Stimulated activated CD4-positive, alpha-beta T cell treated with anti-CD3 and anti-CD28 coated beads, Interleukin-12 subunit alpha, Interleukin-12 subunit beta, amount 100 ng/mL, for 4 hours (primary cell): ENCODE data around the gene XRCC6.
"Not testable (repeated sequence)": the region's sequence is repeated elsewhere in the genome, so short reads cannot be mapped to it uniquely, and the experiment has no call there.

Source experiments
- DNase-seq: peaks from one replicate; pipeline ENCODE4 v3.0.0-alpha.2; 2020

XRCC6 gene

DNA sequence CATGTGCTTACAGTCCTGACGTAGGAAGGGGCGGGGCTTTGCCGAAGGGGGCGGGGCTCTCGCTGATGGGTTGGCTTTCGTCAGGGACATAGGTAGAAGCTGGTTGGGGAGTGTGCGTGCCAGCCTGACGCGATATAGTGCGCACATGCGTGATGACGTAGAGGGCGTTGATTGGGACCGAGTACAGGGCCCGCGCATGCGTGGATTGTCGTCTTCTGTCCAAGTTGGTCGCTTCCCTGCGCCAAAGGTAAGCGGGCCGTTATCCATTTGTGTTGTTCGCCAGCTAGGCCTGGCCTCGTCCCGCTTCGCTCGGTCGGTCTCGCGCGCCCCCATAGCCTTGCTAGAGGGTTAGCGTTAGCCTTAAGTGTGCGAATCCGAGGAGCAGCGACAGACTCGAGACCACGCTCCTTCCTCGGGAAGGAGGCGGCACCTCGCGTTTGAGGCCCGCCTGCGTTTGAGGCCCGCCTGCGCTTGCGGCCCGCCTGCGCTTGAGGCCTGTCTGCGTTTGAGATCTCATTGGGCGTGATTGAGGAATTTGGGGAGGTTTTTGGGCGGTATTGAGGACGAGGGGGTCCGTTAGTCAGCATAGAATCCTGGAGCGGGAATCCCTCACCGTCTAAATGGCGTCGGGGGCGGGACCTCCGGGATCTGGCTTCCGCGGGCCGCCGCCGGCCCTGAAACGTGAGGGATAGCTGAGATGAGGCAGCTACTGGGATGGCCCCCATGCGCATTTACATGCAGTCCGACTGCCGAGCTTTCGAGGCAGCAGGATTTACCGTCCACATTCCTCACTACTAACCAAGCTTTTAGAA is at the start of gene XRCC6:
TSS of gene XRCC6 (plus strand) at position 197 of the 812 bp plus-strand sequence. CDS start 710 bp downstream, outside the sequence.
- DNase-seq = peak; percentile 100

DNA sequence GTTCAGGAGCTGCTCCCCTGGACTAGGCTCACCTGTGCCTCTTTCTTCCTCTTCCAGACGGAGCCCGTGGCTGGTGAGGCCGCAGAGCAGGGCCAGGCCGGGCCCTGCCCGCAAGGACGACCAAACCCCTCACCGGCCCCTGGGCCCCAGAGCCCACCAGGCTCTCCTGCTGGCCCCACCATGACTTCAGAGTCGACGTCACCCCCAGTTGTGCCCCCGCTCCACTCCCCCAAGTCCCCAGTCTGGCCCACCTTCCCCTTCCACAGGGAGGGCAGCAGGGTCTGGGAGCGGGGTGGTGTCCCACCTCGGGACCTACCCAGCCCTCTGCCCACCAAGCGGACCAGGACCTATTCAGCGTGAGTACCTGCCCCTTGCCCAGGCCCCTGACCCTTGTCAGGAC is 49.3 kb upstream of the XRCC6 start:
- no peak for DNase-seq

DNA sequence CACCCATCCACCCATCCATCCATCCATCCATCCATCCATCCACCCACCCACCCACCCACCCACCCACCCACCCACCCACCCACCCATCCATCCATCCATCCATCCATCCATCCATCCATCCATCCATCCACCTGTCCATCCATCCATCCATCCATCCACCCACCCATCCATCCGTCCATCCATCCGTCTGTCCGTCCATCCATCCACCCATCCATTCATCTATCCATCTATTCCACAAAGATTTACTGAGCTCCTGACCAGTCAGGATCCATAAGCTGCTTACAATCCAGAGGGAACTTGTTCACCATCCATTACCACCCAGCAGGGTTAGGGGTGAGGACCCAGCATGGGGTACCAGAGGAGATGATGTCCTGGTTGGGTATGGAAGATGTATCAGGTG is 48.8 kb upstream of the XRCC6 start:
- DNase-seq = not testable (repeated sequence)

DNA sequence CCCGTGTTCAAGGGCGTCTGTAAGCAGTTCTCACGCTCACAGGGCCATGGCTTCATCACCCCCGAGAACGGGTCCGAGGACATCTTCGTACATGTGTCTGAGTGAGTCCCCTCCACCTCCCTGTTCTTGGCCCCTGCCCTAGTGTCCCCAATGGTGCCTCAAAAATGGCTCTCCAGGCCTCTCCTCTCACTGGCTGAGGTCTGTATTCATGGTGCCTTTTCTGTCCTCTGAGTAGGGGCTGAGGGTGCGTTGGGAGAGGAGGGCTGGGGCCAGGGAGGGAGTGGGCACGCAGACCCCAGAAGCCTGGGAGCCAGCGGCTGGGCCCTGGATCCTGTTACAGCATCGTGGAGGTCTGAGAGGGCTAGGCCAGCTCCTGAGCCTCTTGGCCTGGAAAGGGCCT is 47.4 kb upstream of the XRCC6 start:
- DNase-seq = no peak

DNA sequence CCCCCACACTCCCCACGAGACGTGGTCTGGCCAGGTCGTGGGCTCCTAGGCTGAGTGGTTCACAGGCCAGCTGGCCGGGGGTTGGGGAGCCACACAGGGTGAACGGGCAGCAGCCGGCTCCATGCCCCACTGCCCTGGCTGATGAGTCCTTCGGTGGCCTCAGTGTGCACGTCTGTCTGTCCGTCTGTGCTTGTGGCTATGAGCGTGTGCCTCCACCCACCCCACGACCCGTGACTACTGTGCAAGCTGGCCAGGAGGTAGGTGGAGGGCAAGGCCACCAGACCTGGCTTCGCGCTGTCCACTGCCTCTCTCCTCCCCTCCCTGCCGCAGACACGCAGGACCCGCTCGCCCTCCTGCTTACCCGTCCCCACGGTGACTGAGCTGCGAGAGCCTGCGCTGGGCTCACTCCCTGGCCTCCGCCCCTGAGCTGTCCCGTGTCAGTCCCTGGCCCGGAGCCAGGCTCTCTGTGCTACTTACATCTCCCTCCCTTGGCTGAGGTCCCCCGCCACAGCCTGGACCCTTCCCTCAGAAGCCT is 46.2 kb upstream of the XRCC6 start:
- no peak for DNase-seq

DNA sequence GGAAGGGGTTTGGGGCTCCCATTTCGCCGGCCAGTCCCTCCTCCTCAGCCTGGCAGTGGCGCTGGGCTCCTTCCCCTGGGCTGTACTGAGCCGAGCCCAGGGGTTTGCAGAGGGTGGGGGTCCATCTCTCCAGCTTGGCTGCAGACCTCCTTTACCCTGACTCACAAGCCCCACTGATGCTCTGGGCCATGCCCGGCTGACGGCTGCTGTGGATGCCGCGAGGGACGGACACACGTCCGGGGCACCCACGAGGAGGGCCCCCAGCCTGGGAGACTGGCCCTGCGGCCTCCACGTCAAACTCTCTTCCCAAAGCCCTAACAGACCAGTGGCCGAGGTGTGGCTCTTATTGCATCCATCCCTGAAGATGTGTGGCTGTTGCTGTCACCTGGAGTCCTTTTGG is 45.6 kb upstream of the XRCC6 start:
- DNase-seq = no peak

DNA sequence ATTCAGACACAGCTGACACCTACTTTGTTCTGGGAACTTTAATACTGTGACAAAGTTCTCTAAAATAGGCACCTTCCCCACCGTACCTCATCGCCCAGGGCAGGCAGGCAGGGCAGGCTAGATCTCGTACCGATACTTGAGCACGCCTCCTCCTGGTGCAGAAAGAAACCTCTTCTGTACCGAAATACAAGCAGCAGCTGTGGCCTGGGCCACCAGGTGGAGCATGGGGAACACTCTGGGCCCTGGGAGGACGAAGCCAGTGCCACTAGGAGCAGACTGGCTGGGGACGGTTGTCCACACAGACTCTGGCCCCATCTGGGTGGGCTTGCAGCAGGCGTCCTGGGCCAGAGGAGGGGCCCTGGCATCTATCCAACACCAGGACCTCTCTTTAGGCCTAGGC is 44.2 kb upstream of the XRCC6 start:
- no peak for DNase-seq

DNA sequence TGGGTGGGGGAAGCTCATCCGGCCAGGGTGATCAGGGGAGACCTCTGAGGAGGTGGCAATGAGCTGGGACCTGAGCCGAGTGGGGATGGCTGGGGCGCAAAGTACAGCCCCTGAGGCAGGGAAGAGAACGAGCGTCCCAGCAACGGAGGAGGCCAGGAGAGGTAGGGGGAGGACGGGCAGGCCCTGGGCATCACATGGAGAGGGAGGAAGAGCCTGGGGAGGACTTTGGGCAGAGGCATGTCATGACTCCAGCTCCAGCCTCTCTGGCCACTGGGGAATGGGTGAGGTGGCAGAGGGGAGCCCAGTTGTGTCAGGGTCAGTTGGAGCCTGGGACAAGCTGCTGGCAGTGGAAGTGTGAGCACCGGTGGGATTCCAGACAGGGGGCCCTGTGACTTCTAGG is 43.0 kb upstream of the XRCC6 start:
- DNase-seq = no peak

DNA sequence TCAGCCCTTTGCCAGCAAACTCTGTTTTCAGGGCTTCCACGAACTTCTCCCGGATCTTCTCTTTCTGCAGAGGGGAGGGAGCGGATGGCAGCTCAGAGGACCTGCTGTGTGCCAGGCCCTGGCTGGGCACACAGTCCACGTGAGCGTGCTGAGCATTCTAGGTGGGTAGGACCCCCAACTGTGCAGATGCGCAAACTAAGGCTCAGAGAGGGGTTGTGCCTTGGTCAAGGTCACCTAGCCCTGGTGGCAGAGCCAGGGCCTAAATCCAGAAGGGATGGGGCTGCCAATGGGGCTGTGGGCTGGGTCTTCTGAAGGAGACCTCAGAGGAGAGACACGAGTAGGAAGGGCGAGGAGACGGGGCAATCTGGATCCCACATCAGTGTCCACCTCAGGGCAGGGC is 42.3 kb upstream of the XRCC6 start:
- DNase-seq = no peak

DNA sequence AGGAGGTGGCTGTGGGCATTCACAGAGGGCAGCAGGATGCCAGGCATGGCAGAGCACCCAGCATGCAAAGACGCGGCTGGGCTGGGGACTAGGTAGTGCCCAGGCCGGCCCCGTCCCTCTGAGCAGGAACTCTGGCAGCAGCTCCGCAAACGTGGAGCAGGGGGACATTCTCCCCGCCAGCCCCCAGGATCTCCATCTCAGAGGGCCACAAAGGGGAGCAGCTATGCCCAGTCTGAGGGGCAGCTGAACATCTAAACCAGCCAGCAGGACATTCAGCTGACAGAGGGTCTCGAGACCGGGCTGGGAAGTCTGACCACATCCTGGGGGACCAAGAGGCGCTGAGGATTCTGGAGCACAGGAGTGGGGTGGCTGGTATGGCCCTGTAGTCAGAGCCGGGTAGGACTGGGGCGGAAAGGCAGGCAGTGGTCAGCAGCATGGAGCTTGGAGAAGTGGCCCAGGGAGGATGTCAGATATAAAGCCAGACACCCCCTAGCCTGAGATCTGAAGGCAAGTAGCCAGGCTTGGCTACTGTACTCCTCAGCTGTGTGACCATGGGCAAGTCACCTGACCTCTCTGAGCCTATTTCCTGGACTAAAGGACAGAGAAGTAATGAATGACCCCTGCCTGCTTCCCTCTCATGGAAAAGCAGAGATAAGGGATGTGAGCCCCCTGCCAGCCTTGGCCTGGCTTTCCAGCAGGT is 41.6 kb upstream of the XRCC6 start:
- no peak for DNase-seq

DNA sequence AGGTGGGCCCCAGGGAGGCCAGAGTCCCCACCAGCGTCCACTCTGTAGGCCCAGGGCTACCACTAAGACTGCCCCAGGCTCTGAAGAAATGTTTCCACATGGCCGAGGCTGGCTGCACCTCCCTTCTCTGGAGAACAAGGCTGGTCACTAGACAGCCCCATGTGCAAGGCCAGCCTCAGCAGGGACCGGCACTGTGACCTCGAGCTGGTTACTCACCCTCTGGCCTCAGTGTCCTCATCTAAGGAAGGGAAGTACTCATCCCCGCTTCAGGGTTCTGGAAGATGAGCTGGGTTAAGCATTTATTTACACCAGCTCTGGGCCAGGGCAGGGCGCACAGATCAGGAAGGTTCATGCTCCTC is 41.1 kb upstream of the XRCC6 start:
- no peak for DNase-seq

DNA sequence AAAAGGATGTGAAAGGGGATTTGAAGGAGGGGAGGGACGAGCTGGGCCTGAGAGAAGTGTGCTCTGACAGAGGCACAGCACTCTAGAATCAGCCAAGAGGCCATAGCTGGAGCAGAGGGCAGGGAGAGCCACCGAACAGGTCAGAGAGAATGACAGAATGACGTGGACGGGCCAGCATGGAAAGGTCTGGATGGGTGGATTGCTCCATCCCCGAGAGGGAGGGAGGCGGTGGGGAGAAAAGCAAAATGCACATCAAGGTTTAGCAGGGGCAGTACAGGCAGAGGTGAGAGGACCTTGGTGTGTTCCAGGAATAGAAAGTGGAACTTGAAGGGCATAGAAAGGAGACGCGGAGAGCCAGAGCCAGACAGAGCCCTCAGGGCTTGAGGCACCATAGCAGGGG is 38.4 kb upstream of the XRCC6 start:
- DNase-seq = no peak

DNA sequence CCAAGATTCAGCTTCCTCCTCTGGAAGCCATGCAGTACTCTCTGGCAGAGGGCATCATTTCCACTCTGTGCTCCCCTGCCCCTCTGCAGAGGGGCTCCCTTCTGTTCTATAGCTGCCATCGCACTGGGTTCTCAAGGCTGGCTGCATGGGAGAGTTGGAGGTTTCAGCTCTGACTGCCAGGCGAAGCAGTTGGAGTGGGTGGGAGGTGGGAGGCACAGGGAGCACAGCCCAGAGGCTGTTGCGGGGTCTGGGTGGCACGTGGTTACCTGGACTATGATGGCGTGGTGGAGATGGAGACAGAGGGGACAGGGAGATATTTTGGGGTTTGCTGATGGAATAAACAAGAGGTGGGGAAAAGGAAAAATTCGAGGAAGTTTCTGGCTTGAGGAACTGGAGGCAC is 36.2 kb upstream of the XRCC6 start:
- no peak for DNase-seq

DNA sequence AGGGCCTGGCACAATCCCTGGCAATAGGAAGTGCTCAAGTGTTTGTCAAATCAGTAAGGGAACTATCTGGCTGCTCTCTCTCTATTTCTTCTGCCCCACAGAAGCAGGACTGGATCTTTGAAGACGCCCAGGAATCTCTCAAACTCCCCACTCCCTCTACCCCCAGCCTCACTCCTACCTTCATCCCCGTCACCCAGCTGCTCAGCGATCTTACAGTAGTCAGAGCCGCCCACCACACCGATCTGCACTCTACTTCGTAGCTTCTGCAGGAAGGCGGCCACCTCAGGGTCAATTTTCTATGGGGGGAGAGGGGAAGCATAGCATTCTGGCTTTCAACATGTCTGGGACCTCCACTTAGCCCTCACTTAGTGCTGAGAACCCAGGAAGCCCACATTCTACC is 35.2 kb upstream of the XRCC6 start:
- no peak for DNase-seq

DNA sequence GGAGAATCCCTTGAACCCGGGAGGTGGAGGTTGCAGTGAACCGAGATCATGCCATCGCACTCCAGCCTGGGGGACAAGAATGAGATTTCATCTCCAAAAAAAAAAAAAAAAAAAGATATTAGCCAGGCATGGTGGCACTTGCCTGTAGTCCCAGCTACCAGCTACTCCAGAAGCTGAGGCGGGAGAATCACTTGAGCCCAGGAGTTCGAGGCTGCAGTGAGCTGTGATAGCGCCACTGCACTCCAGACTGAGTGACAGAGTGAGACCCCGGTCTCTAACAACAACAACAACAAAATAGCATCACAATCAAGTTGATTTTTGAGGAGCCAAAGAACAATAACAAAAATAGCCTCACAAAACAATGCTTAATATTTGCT is 33.8 kb upstream of the XRCC6 start:
- DNase-seq = no peak

DNA sequence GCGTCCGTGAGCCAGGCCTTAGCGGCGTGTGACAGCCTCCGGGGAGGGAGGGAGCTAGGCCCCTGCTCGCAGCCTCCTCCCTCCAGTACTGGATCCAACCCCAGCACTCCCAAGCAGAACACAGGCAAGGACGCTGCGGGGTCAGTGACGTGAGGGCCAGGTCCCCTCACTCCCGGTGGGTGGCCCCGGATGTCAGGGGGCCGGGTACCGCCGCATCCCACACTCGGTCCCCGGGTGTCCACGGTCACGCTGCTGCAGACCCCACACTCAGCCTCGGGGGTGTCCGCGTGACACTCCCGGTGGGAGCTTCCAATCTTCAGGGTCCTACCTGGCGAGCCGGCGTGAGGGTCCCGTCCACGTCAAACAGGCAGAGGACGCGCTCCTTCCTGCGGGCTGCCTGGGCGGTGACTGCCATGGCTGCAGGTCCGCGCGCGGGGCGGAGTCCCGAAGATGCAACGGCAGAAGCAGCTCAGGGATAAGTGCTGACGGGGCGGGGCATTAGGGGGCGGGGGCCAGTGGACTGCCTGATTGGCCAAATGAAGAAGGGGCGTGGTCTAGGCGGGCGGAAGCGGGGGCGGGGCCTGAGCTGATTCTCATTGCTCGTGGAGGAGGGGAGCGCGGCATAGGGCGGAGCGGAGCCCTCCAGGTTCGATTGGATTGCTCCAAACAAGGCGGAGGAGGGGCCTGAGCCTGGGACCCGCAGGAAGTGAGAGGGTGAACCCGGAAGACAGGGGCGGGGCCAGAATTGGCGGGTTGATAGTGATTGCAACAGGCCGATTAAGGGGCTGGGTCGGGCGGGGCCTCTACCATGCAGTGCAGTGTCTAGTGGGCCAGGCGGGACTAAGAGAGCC is 31.5 kb upstream of the XRCC6 start, which contains the start of gene PMM1:
TSS of gene PMM1 (minus strand) at position 450 of the 851 bp plus-strand sequence. CDS start at position 415, 35 bp downstream.
- DNase-seq = peak; percentile 100

DNA sequence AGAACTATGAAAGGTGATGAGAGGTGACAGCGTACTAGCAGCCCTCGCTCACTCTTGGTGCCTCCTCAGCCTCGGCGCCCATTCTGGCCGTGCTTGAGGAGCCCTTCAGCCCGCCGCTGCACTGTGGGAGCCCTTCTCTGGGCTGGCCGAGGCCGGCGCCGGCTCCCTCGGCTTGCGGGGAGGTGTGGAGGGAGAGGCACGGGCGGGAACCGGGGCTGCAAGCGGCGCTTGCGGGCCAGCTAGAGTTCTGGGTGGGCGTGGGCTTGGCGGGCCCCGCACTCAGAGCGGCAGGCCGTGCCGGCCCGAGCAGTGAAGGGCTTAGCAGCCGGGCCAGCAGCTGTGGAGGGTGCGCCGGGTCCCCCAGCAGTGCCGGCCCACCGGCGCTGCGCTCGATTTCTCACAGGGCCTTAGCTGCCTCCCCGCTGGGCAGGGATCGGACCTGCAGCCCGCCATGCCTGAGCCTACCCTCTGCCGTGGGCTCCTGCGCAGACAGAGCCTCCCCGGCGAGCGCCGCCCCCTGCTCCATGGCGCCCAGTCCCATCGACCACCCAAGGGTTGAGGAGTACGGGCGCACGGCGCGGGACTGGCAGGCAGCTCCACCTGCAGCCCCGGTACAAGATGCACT is 27.6 kb upstream of the XRCC6 start:
- not testable (repeated sequence) for DNase-seq

DNA sequence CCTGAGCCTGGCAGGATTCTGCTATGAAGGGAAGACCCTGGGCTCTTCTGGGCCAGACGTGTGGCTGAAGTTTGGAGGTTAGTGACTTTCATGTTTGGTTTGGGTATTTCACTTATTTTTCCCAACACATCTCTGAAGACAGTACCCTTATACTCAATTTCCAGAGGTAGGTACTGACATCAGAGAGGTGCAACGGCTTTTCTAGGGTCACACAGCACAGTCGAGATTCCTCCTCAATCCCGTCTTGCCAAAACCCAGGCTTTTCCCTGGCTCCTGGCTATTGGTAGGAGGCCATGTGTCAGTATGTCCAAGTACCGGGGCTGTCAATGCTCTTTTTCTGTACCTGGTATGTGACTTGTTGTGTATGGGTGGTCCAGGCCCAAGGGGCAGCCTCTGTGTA is 25.4 kb upstream of the XRCC6 start:
- no peak for DNase-seq

DNA sequence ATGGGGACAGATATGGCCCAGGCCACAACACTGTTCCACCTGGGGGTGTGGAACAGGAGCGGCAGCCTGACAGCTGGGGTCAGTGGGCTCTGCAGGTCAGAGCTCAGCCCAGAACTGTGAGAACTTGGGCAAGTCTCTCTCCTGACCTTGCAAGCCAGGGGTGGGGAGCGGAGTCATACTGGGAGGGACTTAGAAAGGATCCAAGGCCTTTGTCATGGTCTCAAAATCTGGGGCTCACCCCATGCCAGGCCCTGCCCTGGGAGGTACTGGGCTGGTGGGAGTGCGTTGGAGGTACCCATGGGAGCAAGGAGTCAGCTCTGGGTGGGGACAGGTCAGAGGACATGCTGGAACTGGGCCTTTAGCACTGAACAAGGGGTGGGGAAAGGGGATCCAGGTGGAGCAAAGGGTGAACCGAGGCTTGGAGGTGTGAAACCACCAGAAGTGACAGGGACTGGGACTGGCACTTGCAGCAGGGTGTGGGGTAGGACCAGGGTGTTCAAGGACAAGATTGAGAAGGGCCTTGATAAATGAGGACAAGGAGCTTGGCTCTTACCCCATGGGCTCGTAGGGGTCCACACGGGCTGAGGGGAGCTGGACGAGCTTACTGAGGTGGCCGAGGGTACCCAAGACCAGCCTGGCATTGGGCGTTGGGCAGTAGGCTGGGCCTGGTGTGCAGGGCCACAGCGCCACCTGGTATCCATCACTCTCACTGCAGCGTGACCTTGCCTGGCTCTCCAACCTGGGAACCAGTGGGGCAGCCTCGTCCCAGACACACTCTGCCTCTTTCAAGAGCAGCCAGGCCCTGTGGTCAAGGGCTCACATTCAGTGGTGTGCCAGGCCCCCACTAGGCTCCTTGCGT is 24.1 kb upstream of the XRCC6 start:
- DNase-seq = peak; percentile 21

DNA sequence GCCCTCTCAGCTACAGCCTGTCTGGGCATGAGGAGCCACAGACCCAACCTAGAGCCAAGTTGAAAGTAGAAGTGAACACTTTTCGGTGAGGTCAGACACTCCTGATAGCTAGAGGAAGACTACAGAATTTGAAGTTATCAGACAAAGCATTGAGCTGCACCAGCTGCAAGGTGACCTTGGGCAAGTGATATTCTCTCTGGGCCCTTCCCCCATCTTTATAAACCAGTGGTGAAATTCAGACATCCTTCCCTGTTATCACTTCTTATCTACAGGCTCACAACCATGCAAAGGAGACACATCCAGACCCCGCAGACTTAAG is 23.5 kb upstream of the XRCC6 start:
- DNase-seq = no peak

DNA sequence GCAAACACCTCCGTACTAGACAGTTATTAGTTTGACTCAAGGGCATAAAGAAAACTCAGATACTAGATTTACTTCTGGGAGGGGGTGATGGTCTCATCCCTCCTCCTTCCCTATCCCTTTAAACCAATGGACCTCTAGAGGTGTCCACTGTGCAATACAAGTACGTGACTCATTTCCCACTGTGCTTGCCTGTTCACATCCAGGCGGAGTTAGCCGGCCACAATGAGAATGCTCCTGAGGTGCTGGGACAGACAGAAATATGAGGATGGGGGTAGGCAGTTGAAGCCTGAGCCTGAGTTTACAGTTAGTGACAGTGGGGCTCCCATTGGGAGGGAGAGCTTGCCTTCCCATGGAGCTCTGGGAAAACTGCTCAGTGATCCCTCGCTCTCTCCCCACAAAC is 23.0 kb upstream of the XRCC6 start:
- DNase-seq = no peak
